NOMO-1 (cell line): ENCODE results near the gene KLK13.

ENCODE experiments used
- DNase-seq, 2 experiments: peaks; one replicate each; lab custom pipeline; 2025; ENCODE audit not compliant: unreplicated experiment in 2 of 2; lab: John Stamatoyannopoulos, UW

The KLK13 gene

GRCh38 chr19:51065221-51065960 lies 499 bp upstream of the KLK13 start:
- DNase-seq = no peak

- no peak for DNase-seq
Observed at GRCh38 chr19:51063664-51064063, 1.2 kb downstream of the KLK13 start.

GRCh38 chr19:51060973-51061372 lies 3.9 kb downstream of the KLK13 start:
- no peak for DNase-seq

GRCh38 chr19:51060336-51060735 lies 4.6 kb downstream of the KLK13 start:
- DNase-seq = no peak

GRCh38 chr19:51059715-51060114 lies 5.2 kb downstream of the KLK13 start:
- DNase-seq = no peak

GRCh38 chr19:51055866-51056265 lies 9.0 kb downstream of the KLK13 start:
- DNase-seq = no peak

- DNase-seq = no peak
Observed at GRCh38 chr19:51047031-51047335, 17.9 kb downstream of the KLK13 start.

- no peak for DNase-seq
Observed at GRCh38 chr19:51044327-51044726, 20.6 kb downstream of the KLK13 start.

GRCh38 chr19:51043497-51043896 lies 21.4 kb downstream of the KLK13 start:
- DNase-seq = no peak

GRCh38 chr19:51040151-51040550 lies 24.7 kb downstream of the KLK13 start:
- DNase-seq = no peak

GRCh38 chr19:51036519-51036918 lies 28.4 kb downstream of the KLK13 start:
- no peak for DNase-seq

- DNase-seq = no peak
Observed at GRCh38 chr19:51034704-51035103, 30.2 kb downstream of the KLK13 start, which contains the start of gene KLK12. Gene KLK12 (minus strand): TSS chr19:51035002. CDS start chr19:51034621, 381 bp downstream.

- no peak for DNase-seq
Observed at GRCh38 chr19:51031880-51032225, 33.0 kb downstream of the KLK13 start.

- no peak for DNase-seq
Observed at GRCh38 chr19:51031220-51031879, 33.5 kb downstream of the KLK13 start.

- no peak for DNase-seq
Observed at GRCh38 chr19:51030631-51031030, 34.3 kb downstream of the KLK13 start.

- no peak for DNase-seq
Observed at GRCh38 chr19:51029718-51030117, 35.2 kb downstream of the KLK13 start.

- no peak for DNase-seq
Observed at GRCh38 chr19:51027873-51028272, 37.0 kb downstream of the KLK13 start.

- no peak for DNase-seq
Observed at GRCh38 chr19:51027126-51027806, 37.6 kb downstream of the KLK13 start.

GRCh38 chr19:51026554-51026831 lies 38.4 kb downstream of the KLK13 start, which contains the start of gene KLK11:
Gene KLK11 (minus strand): TSS chr19:51026616. CDS start chr19:51025631, 985 bp downstream.
- DNase-seq = no peak

- DNase-seq = no peak
Observed at GRCh38 chr19:51025809-51026553, 38.9 kb downstream of the KLK13 start.

GRCh38 chr19:51025401-51025800 lies 39.5 kb downstream of the KLK13 start:
- DNase-seq = no peak
